GM12872 (cell line): ENCODE measurements around the gene SETD9.
A peak's percentile ranks its signal among the peaks of the same experiment; 100 is the strongest.

Experiments used
- TF ChIP-seq, protein P1 (sequence below): IDR thresholded peaks from 3 replicates; pipeline ENCODE4 v1.5.1; 2011; ENCODE audit warnings: low read depth, mild to moderate bottlenecking, low read length, moderate library complexity; ENCODE audit not compliant: insufficient read depth

The SETD9 gene

DNA sequence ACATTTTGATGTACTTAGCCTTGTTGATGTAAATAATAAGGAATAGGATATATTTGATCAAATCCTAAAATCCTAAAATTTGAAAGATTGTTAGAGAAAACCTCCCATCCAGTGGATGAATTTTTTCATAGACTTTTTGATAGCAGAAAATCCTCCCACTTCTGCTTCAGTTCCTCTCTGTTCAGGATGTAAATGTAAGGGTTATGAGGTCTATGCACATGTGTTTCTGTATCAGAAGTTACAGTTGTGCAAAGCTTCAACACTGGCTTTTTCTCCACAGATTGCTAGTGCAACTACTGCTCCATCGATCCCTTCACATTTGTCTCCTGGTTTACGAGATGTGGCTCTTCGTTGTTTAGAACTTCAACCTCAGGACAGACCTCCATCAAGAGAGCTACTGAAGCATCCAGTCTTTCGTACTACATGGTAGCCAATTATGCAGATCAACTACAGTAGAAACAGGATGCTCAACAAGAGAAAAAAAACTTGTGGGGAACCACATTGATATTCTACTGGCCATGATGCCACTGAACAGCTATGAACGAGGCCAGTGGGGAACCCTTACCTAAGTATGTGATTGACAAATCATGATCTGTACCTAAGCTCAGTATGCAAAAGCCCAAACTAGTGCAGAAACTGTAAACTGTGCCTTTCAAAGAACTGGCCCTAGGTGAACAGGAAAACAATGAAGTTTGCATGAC lies 16.0 kb upstream of the SETD9 start:
- TF ChIP-seq, protein P1, sequence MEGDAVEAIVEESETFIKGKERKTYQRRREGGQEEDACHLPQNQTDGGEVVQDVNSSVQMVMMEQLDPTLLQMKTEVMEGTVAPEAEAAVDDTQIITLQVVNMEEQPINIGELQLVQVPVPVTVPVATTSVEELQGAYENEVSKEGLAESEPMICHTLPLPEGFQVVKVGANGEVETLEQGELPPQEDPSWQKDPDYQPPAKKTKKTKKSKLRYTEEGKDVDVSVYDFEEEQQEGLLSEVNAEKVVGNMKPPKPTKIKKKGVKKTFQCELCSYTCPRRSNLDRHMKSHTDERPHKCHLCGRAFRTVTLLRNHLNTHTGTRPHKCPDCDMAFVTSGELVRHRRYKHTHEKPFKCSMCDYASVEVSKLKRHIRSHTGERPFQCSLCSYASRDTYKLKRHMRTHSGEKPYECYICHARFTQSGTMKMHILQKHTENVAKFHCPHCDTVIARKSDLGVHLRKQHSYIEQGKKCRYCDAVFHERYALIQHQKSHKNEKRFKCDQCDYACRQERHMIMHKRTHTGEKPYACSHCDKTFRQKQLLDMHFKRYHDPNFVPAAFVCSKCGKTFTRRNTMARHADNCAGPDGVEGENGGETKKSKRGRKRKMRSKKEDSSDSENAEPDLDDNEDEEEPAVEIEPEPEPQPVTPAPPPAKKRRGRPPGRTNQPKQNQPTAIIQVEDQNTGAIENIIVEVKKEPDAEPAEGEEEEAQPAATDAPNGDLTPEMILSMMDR: no peak

DNA sequence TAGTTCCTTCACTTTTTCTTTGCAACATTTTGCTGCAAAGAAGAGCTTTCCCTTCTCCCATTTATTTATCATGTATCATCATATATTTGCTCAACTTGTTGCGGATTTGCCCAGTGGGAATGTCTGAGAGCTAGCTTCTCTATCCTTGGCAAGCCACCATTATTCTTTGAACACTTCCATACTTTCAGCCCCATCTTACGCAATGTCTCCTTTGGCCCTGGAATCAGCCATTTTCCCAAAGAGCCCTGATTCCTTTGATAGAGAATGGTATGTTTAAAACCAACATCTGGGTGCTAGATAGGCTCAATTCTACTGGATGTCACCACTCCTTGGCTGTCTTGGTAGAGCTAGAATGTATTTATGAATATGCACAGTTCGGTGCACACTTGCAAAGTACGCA lies 12.6 kb upstream of the SETD9 start:
- TF ChIP-seq, protein P1: no peak

DNA sequence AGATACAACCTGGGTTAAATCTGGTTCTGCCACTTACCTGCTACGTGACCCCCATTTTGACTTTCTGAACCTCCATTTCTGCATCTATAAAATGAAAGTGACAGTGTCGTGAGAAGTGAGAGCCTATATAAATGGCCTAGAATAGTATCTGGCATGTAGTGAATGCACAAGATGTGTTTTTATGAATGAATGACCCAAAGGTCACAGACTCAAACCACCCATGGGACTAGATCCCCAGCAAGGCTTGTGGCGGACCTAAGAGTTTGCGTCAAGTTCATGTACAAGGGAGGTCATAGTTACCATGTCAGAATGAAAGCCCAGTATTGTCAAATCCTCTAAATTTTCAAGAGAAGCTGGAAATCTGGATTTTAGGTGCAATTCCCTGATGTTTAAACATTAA lies 11.2 kb upstream of the SETD9 start:
- TF ChIP-seq, protein P1: no peak

DNA sequence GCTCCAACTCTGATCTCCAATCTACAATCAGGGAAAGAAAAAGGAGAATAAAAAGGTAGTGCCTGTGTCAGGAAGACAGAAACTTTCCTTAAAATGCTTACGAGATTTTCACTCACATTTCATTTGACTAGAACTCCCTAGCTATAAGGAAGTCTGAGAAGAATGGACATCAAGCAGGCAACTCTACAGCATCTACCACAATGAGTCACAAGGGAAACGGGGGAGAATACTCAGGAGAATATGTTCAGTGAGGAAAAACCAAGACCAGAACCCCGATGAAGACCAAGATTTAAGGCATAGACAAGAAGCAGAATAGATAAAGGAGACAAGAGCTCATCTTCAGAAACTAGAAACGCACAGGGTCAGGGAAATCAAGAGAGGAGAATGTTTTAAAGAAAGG lies 9.0 kb upstream of the SETD9 start:
- TF ChIP-seq, protein P1: no peak

DNA sequence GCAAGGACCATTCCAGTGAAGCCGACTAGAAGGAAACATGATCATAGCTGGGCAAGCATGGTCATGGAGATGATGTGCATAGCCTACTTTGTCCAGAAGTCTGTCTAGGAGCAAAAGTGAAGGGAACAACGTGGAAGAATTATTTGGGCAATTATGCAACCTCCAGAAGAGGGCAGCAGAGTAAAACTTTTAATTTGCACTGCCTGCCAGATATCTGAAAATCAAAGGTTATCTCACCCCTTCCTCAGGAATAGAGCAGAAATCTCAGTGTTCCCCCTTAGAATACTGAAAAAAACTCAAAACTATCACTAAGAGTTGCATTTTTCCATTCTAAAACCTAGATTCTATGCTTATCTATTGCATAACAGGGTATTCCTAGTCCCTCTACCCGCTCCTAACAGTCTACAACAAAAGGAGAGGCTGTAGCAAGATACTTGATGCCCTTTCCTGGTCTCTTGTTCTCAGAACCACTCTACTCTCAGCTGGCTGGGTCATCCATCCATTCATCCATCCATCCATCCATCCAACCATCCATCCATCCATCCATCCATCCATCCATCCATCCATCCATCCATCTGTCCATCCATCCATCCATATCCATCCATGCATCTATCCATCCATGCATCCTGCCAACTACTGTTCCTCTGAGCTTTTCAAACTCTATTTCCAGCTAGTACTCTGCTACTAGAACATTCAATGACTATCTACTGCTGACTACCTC lies 8.4 kb upstream of the SETD9 start:
- TF ChIP-seq, protein P1: peak; percentile 67

DNA sequence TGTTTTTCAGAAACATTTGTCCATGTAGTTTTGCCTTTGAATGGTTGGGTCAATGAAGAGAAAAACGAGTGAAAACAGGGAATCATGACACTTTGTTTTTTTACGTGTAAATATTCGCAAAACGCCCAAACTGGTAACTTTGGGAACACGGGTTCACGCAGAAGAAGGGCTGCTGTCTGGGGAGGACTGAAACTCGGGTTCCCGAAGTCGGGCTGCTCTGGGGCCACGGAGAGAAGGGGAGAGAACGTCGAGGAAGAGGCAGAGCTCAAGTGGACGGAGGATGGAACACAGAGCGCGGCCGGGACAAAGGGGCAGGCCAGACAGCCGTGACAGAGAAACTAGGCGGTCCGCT lies 478 bp upstream of the SETD9 start:
- TF ChIP-seq, protein P1: no peak

DNA sequence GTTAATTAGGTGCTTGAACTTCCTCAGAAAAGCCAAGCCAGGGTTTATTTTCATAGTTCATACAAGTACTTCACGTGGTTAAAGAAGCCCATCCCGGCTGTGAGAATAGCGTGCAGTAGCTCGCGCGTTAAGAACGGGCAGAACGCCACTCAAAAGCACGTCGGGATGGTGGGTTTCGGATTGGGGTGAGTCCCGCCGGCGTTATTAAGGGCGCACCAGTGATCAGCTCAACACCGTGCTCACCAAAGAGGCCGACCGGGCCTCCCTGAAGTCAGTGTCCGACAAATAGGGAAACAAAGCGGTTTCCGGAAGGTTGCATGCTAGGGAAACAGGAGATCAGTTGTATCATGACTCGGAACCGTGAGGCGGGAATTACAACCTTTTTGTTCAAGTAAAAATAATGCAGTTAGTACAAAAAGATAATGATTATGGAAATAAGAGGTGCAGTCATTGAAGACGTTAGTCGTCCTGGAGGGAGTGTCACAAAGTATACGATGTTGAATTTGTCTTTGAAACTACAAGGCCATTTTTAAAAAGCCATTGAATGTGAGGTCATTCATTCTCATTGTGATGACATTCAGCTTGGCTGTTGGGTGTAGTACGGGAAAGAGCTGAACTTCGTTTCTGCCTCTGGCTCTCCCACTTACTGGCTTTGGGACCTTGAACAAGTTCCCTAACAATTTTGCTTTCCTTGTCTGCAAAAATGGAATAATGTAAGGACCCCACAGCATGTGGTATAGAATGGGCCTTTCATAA lies 992 bp downstream of the SETD9 start:
- TF ChIP-seq, protein P1: no peak
